Neuron (in vitro differentiated cells): ENCODE data around the gene C1orf52.

Experiments used
- H2AFZ ChIP-seq: one replicate; pipeline ENCODE4 v1.6.1; 2013; ENCODE audit warnings: low read depth, mild to moderate bottlenecking, inconsistent platforms, low read length, moderate library complexity
- H3K27me3 ChIP-seq: one replicate; pipeline ENCODE4 v1.6.1; 2013; ENCODE audit warnings: low read length; ENCODE audit not compliant: insufficient read depth
- H3K36me3 ChIP-seq: one replicate; pipeline ENCODE4 v1.6.1; 2013; ENCODE audit warnings: low read length; ENCODE audit not compliant: insufficient read depth
- H3K4me1 ChIP-seq: one replicate; pipeline ENCODE4 v1.6.1; 2013; ENCODE audit warnings: low read length; ENCODE audit not compliant: insufficient read depth
- H3K4me3 ChIP-seq: 2 replicates; pipeline ENCODE4 v1.5.1; 2013; ENCODE audit warnings: mild to moderate bottlenecking, low read length, moderate library complexity
- H3K9me3 ChIP-seq: one replicate; pipeline ENCODE4 v1.6.1; 2013; ENCODE audit warnings: low read length

C1orf52 gene

DNA sequence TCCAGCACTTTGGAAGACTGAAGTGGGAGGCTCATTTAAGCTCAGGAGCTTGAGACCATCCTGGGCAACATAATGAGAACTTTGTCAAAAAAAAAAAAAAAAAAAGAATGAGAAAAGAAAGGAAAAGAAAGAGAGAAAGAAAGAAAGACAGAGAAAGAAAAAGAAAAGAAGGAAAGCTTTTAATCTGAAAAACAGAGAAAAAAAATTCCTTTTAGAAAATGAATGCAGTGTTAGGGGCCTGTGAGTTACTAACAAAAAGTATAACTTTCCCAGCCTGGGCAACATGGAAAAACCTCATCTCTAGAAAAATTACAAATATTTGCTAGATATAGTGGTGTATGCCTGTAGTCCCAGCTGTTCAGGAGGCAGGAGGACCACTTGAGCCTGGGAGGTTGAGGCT lies 42.8 kb downstream of the C1orf52 start:
- no peaks in the 10 kb centered on the region for H3K4me1 ChIP-seq
- no peak overlapping the region for H3K4me3 ChIP-seq
- H3K27me3 ChIP-seq = peaks cover 11% of the 10 kb centered on the region
- no peaks in the 10 kb centered on the region for H3K9me3 ChIP-seq
- no peak overlapping the region for H2AFZ ChIP-seq
- H3K36me3 ChIP-seq = no peaks in the 10 kb centered on the region

- Histone ChIP-seq H3K4me1 (no peaks in the 10 kb centered on the region), H3K36me3 (no peaks in the 10 kb centered on the region), H3K4me3 (no peak overlapping the region), H2AFZ (no peak overlapping the region), H3K9me3 (no peaks in the 10 kb centered on the region), H3K27me3 (peaks cover 3% of the 10 kb centered on the region)
Measured at GRCh38 chr1:85214654-85215053, 44.8 kb downstream of the C1orf52 start.

DNA sequence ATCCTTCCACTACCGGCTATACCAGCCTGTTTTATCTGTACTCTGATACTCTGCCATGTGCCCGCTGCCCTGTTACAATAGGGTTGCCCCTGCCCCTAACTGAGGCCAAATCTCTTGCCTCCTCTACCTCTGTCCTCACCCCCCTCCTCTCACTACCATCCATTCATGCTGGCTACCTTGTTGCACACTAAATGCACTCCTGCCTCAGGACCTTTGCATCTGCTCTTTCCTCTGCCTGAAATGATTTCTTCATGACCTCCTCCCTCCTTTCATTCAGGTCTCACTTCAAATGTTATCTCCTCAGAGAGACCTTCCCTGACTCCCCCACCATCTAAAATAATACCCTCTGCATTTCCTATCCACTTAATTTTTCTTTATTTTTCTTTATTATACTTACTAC lies 51.0 kb downstream of the C1orf52 start:
- H3K36me3 ChIP-seq = no peaks in the 10 kb centered on the region
- H3K4me1 ChIP-seq = no peaks in the 10 kb centered on the region
- H3K9me3 ChIP-seq = no peaks in the 10 kb centered on the region
- no peak overlapping the region for H2AFZ ChIP-seq
- no peak overlapping the region for H3K4me3 ChIP-seq
- H3K27me3 ChIP-seq = peaks cover 17% of the 10 kb centered on the region

DNA sequence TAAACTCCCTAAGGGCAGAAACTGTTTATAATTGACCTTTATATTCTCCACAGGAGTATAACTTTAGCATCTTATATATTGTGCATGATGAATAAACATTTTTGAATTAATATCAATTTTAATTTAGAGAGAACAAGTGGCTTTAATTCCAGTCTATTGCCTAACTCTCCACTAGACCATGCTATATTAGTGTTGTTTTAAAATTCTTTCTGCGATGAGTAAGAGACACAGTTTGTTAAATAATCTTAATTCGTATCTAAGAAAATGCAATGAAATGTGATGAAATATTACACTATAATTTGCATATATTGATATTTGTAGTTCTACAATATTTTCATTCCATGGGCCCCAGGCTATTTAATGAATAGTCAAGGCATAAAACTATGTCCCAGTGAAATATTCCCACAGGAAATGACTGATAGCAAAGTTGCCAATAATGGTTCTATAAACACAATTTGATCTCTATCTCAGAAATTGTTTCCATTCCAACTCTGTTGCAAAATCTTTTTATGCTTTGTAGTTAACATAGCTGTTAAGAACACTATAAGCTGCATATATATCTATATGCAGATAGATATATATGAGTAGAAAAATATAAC lies 55.8 kb downstream of the C1orf52 start:
- Histone ChIP-seq H2AFZ (no peak overlapping the region), H3K36me3 (no peaks in the 10 kb centered on the region), H3K4me3 (no peak overlapping the region), H3K27me3 (peaks cover 19% of the 10 kb centered on the region), H3K9me3 (no peaks in the 10 kb centered on the region), H3K4me1 (peaks cover 16% of the 10 kb centered on the region)

DNA sequence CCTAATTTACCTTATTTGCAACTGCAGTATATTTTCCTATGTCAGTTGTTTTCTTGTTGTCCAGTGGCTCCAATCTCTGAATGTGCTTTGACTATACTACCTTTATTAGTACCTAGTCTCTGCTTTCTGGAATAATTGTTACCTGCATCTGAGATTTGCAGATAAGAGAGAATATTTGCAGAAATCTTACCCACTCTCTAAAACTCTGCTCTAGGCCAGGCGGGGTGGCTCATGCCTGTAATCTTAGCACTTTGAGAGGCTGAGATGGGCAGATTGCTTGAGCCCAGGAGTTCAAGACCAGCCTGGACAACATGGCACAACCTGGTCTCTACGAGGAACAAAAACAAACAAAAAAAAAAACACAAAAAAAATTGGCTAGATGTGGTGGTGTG lies 56.6 kb downstream of the C1orf52 start:
- H3K9me3 ChIP-seq = no peaks in the 10 kb centered on the region
- peaks cover 19% of the 10 kb centered on the region for H3K27me3 ChIP-seq
- H3K4me1 ChIP-seq = peaks cover 21% of the 10 kb centered on the region
- H3K36me3 ChIP-seq = no peaks in the 10 kb centered on the region
- no peak overlapping the region for H3K4me3 ChIP-seq
- H2AFZ ChIP-seq = no peak overlapping the region

DNA sequence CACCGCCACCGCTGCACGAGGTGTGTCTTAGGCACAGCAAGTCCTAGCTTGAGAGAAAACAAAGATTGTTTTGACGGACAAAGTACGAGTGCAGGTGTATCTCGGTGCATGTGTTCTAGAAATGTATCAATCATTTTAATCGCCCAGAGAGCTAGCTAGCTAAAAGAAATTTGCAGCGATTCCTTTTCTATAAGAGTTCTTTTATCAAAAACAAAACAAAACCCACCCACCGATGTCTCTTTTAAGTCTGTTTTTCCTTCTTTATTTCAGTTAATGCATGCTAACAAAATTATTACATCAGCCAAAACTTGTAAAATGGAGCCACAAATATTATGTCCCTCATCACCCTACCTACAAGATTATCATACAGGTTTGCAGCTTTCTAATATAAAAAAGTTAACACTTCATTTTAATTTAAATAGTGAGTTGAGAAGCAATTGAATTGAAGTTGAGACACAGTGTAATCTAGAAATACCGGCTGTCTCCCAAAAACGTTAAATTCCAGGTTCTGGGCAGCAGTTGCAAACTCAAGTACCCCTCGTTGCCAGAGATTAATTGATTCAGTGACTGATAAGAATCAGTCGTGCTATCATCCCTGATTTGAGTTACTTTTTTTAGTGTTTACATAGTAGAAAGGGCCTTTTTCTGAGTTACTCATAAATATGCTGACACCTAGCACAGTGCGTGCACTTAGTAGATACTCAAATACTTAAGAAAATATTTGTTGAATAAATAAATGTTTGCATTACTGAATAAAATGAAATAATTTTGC lies 57.2 kb downstream of the C1orf52 start:
- H3K9me3 ChIP-seq = no peaks in the 10 kb centered on the region
- no peaks in the 10 kb centered on the region for H3K36me3 ChIP-seq
- H3K4me1 ChIP-seq = peaks cover 21% of the 10 kb centered on the region
- H3K27me3 ChIP-seq = peaks cover 15% of the 10 kb centered on the region
- H3K4me3 ChIP-seq = peak overlapping the region; percentile 67
- peak overlapping the region; percentile 100 for H2AFZ ChIP-seq

DNA sequence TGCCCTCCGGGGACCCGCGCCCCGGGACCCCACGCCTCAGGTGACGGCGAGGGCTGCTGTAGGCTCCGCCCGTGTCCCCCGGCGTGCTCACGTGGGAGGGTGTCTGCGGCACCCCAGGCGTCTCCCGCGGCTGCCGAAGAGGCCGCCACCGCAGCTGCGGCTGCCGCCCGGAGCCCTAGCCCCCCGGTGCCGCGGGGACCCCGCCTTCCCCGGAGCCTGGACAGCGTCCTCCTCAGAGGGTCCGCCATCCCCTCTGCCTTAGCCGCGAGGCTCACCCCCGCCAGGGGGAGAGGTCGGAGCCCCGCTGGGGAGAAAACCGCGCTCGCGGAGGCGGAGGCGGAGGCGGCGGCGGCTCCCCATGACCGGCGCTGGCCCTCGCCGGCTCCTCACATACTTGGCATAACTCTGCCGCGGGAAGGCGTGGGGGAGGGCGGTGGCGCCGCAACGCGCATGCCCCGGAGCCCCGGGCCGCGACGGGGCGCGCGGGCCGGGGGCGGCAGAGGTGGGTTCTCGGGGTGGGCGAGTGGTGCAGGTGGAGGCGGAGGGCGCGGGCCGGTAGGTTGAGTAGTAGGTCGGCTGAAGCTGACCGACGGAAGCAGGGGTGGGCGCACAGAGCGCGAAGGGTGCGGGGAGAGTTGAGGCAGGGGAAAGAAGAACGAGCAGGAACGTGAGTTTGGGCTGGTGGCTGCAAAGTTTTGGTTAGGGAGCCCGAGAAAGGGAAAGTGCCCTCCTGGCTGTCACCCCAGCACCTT lies 57.9 kb downstream of the C1orf52 start:
- Histone ChIP-seq H3K27me3 (peaks cover 10% of the 10 kb centered on the region), H3K36me3 (no peaks in the 10 kb centered on the region), H3K4me1 (peaks cover 21% of the 10 kb centered on the region), H3K9me3 (no peaks in the 10 kb centered on the region), H2AFZ (peak overlapping the region; percentile 100), H3K4me3 (peak overlapping the region; percentile 67)

- Histone ChIP-seq H3K27me3 (peaks cover 7% of the 10 kb centered on the region), H3K36me3 (no peaks in the 10 kb centered on the region), H3K9me3 (no peaks in the 10 kb centered on the region), H2AFZ (peak within 1 kb of the TSS; percentile 100), H3K4me1 (peaks cover 23% of the 10 kb centered on the region), H3K4me3 (peak within 1 kb of the TSS; percentile 67)
Measured at GRCh38 chr1:85200463-85201339, 58.8 kb downstream of the C1orf52 start, which contains the start of gene SYDE2. Gene SYDE2, minus strand, starts transcription at chr1:85201016. Its CDS starts 20 bp downstream, at chr1:85200996.
